Endothelial cell of umbilical vein (primary cell): Measurements from ENCODE around the gene RANBP1. TPM values are rescaled to one million over a fixed set of nuclear protein-coding genes. Genes with fewer than 3 reads are reported as not detected.

Source experiments
- BruUV-seq: library from RNA; stranded (reverse); fragments of 400-500 nt; replicated peaks from 2 replicates; lab custom pipeline; 2021; lab: Mats Ljungman, UMichigan
- CTCF ChIA-PET: fragments of 300-600, 350-600 bp; sonication (Branson Sonifier 250); formaldehyde crosslinking; loops from one replicate; lab custom pipeline; 2021; ENCODE audit warnings: antibody characterized with exemption, inconsistent platforms; lab: Charles Lee
- POLR2A ChIA-PET: fragments of 300-600, 350-600 bp; sonication (Branson Sonifier 250); formaldehyde crosslinking; loops from one replicate; lab custom pipeline; 2021; ENCODE audit warnings: antibody characterized with exemption, inconsistent platforms; lab: Charles Lee
- DNase-seq: peaks from one replicate; pipeline ENCODE4 v3.0.0-alpha.2; 2011; ENCODE audit warnings: low read depth, low spot score
- FAIRE-seq: peaks from 2 replicates; lab custom pipeline; 2011; peaks lifted over from hg19 to GRCh38; lab: Jason Lieb, UNC
- H2AFZ ChIP-seq: 2 replicates; pipeline ENCODE4 v1.6.0; 2012; ENCODE audit warnings: low read depth, low read length, control low read depth, inconsistent platforms
- H3K27ac ChIP-seq: 2 replicates; pipeline ENCODE4 v1.5.1; 2011; ENCODE audit warnings: low read depth, mild to moderate bottlenecking, control low read depth, low read length, moderate library complexity; ENCODE audit not compliant: insufficient read depth
- H3K27me3 ChIP-seq, 2 experiments: 2 replicates each; pipeline versions ENCODE4 v1.6.0 to v1.6.1; 2011; ENCODE audit warnings: low read length in 2 of 2, mixed read lengths in 1 of 2; ENCODE audit not compliant: control insufficient read depth in 2 of 2, insufficient read depth in 2 of 2
- H3K36me3 ChIP-seq, 2 experiments: 2 replicates in 1 of 2; 3 replicates in 1 of 2; pipeline ENCODE4 v1.5.1; 2011; ENCODE audit warnings: low read length in 2 of 2, mild to moderate bottlenecking in 1 of 2, moderate library complexity in 1 of 2; ENCODE audit not compliant: control insufficient read depth in 2 of 2, insufficient read depth in 2 of 2; ENCODE audit errors: extremely low read depth in 1 of 2
- H3K4me1 ChIP-seq: 3 replicates; pipeline ENCODE4 v1.5.1; 2011; ENCODE audit warnings: mild to moderate bottlenecking, low read length; ENCODE audit not compliant: control insufficient read depth, insufficient read depth; ENCODE audit errors: extremely low read depth
- H3K4me2 ChIP-seq: 2 replicates; pipeline ENCODE4 v1.6.1; 2011; ENCODE audit warnings: low read length, control low read depth, mixed read lengths; ENCODE audit not compliant: insufficient read depth
- H3K4me3 ChIP-seq, 3 experiments: fragments of 200-600 bp in 1 of 3; sonication (generic), shearing (Covaris generic) in 1 of 3; replicated peaks in 1 of 3; 2 replicates each; pipeline ENCODE4 v1.5.1; 2011 to 2016; ENCODE audit warnings: control low read depth in 3 of 3, low read length in 3 of 3, mild to moderate bottlenecking in 2 of 3, inconsistent platforms in 1 of 3, low read depth in 1 of 3, moderate library complexity in 1 of 3; ENCODE audit not compliant: insufficient read depth in 1 of 3
- H3K79me2 ChIP-seq: 2 replicates; pipeline ENCODE4 v1.6.0; 2012; ENCODE audit warnings: low read length, inconsistent platforms; ENCODE audit not compliant: control insufficient read depth, insufficient read depth
- H3K9ac ChIP-seq: replicated peaks from 2 replicates; pipeline ENCODE3; 2011; ENCODE audit warnings: low read length, control low read depth; ENCODE audit not compliant: insufficient read depth; ENCODE audit errors: extremely low read depth
- H3K9me1 ChIP-seq: replicated peaks from 3 replicates; pipeline ENCODE4 v1.6.0; 2011; ENCODE audit warnings: mild to moderate bottlenecking, low read length; ENCODE audit not compliant: control insufficient read depth, insufficient read depth; ENCODE audit errors: extremely low read depth
- H3K9me3 ChIP-seq: replicated peaks from 2 replicates; pipeline ENCODE4 v1.5.1; 2012; ENCODE audit warnings: low read length, inconsistent platforms; ENCODE audit not compliant: control insufficient read depth, insufficient read depth
- H4K20me1 ChIP-seq: replicated peaks from 2 replicates; pipeline ENCODE3; 2011; ENCODE audit warnings: mild to moderate bottlenecking, low read length; ENCODE audit not compliant: control insufficient read depth, insufficient read depth; ENCODE audit errors: extremely low read depth
- CTCF ChIP-seq, 2 donors: IDR thresholded peaks; 1 replicate in 1 of 2; 2 replicates in 1 of 2; pipeline ENCODE4 v1.5.1; 2011; ENCODE audit warnings: low read length in 2 of 2, mild to moderate bottlenecking in 2 of 2, moderate library complexity in 2 of 2, control low read depth in 1 of 2, inconsistent platforms in 1 of 2, low read depth in 1 of 2; ENCODE audit not compliant: insufficient read depth in 1 of 2; ENCODE audit errors: extremely low read depth in 1 of 2
- EZH2 ChIP-seq: IDR thresholded peaks from 2 replicates; pipeline ENCODE4 v1.6.1; 2012; ENCODE audit warnings: borderline replicate concordance, low read depth, mild to moderate bottlenecking, moderate library complexity, low read length, inconsistent platforms; ENCODE audit not compliant: severe bottlenecking
- FOS ChIP-seq: IDR thresholded peaks from 2 replicates; pipeline ENCODE4 v1.6.1; 2011; ENCODE audit warnings: mild to moderate bottlenecking, low read length, moderate library complexity, borderline replicate concordance; ENCODE audit not compliant: insufficient read depth
- GATA2 ChIP-seq: IDR thresholded peaks from 2 replicates; pipeline ENCODE4 v1.7.0; 2011; ENCODE audit warnings: low read depth, mild to moderate bottlenecking, moderate library complexity, mixed read lengths, low read length; ENCODE audit not compliant: insufficient read length, insufficient read depth
- JUN ChIP-seq: IDR thresholded peaks from 2 replicates; pipeline ENCODE4 v1.6.1; 2011; ENCODE audit warnings: borderline replicate concordance, low read depth; ENCODE audit not compliant: insufficient read length, insufficient read depth
- MAX ChIP-seq: IDR thresholded peaks from 2 replicates; pipeline ENCODE4 v1.6.1; 2011; ENCODE audit not compliant: insufficient read depth, insufficient read length
- MYC ChIP-seq: IDR thresholded peaks from one replicate; pipeline ENCODE4 v1.6.1; 2011; ENCODE audit warnings: mild to moderate bottlenecking, low read depth, low read length
- POLR2A ChIP-seq: IDR thresholded peaks from 2 replicates; pipeline ENCODE4 v1.6.1; 2012; ENCODE audit warnings: low read depth, mild to moderate bottlenecking, control low read depth, low read length
- POLR2AphosphoS5 ChIP-seq: IDR thresholded peaks from 2 replicates; pipeline ENCODE4 v1.6.1; 2012; ENCODE audit warnings: low read depth, mild to moderate bottlenecking, control low read depth, low read length, moderate library complexity; ENCODE audit not compliant: insufficient read depth
- dilution Hi-C: fragments of 300-500 bp; cut with MboI; formaldehyde crosslinking; loops from one replicate; pipeline ENCODE4 v1.15.0; 2019; ENCODE audit warnings: low sequenced_read_pairs; ENCODE audit not compliant: extremely low pct_ligation_motif_present
- intact Hi-C: fragments of 100-400 bp; cut with micrococcal nuclease; formaldehyde crosslinking; loops from one replicate; pipeline ENCODE4 v1.10.0; 2022
- polyA plus RNA-seq, 4 experiments: library from polyadenylated mRNA; depleted of rRNA in 3 of 4; stranded (reverse) in 3 of 4; unstranded in 1 of 4; fragments of >200 nt; gene quantifications; 2 replicates each; pipeline versions ENCODE4 v1.2.1 to v1.2.3, GENCODE V29; 2011 to 2012; ENCODE audit warnings: missing spikeins in 1 of 4
- total RNA-seq: library from RNA; stranded (reverse); gene quantifications from 2 replicates; pipeline ENCODE4 v1.2.3, GENCODE V29; 2021

Gene RANBP1
- total and polyA plus RNA-seq, 2 donors (not counting 3 experiments of a cell fraction or from before 2014, with no cell fraction given): 228 to 247 TPM

GRCh38 chr22:20173772-20174171, 57.9 kb downstream of the RANBP1 start:
- Histone ChIP-seq H2AFZ (no peak overlapping the region), H3K4me1 (no peaks in the 10 kb centered on the region), H3K4me3 (no peak overlapping the region), H3K79me2 (no peaks in the 10 kb centered on the region), H3K4me2 (no peak overlapping the region), H3K27me3 (no peaks in the 10 kb centered on the region), H3K9ac (no peak overlapping the region), H4K20me1 (no peaks in the 10 kb centered on the region), H3K36me3 (no peaks in the 10 kb centered on the region), H3K9me3 (no peaks in the 10 kb centered on the region), H3K9me1 (no peaks in the 10 kb centered on the region), H3K27ac (no peak overlapping the region)
- TF ChIP-seq JUN: no peak
- no peak for TF ChIP-seq GATA2
- no peak for TF ChIP-seq POLR2A
- no peak for TF ChIP-seq CTCF (IDR thresholded peaks at IDR 0.05; ENCODE audit: extremely low read depth in 1 of 2, insufficient read depth in 1 of 2, low read depth in 1 of 2, low read length in 2 of 2)
- no peak for TF ChIP-seq POLR2AphosphoS5
- no peak for TF ChIP-seq MAX
- TF ChIP-seq EZH2: no peak
- no peak for TF ChIP-seq FOS
- no peak for TF ChIP-seq MYC
- POLR2A ChIA-PET: no interaction called here
- intact Hi-C loops: no loop called here
- FAIRE-seq (no peak), DNase-seq (no peak)
- dilution Hi-C loops: no loop called here
- CTCF ChIA-PET: no interaction called here
- BruUV-seq: no TSS peak
